GM19467 (cell line): ENCODE data around the gene HIBADH.
"Not testable (repeated sequence)": the region's sequence is repeated elsewhere in the genome, so short reads cannot be mapped to it uniquely, and the experiment has no call there.

Experiments
- ATAC-seq: cut with Tn5 transposase; IDR thresholded peaks from one replicate; pipeline ENCODE4 v1.9.1; 2021; ENCODE audit warnings: mild to moderate bottlenecking, moderate library complexity; ENCODE audit not compliant: unreplicated experiment

Gene HIBADH

DNA sequence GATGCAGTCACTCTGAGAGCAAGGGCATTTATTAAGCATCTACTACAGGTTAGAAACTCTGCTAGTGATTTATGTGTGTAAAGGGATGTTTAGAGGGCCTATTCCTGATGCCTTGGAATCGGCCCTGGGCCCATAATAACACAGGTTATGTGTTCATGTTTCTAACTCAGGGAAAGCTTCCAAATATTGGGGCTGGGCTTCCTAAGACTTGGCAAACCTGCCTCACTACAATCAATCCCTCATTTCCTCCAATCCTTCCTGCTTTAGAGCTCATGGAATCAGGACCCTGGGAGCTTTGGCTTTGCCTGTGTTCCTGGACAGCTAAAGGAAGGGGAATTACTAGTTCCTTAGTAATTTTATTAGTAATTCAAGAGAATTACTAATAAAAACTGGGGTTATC lies 148.8 kb downstream of the HIBADH start:
- ATAC-seq, result no peak

DNA sequence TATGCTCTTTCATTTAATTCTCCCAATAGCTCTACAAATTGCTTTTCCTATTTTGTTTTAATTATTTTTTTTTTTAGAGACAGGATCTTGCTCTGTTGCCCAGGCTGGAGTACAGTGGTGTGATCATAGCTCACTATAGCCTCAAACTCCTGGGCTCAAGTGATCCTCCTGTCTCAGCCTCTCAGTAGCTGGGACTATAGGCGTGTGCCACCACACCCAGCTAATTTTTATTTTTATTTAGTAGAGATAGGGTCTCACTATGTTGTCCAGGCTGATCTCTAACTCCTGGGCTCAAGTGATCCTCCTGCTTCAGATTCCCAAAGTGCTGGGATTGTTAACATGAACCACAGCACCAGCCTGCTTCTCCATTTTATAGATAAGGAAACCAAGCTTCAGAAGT lies 151.3 kb downstream of the HIBADH start:
- ATAC-seq, result not testable (repeated sequence)

GRCh38 chr7:27510541-27510940 lies 152.1 kb downstream of the HIBADH start:
- no peak for ATAC-seq

DNA sequence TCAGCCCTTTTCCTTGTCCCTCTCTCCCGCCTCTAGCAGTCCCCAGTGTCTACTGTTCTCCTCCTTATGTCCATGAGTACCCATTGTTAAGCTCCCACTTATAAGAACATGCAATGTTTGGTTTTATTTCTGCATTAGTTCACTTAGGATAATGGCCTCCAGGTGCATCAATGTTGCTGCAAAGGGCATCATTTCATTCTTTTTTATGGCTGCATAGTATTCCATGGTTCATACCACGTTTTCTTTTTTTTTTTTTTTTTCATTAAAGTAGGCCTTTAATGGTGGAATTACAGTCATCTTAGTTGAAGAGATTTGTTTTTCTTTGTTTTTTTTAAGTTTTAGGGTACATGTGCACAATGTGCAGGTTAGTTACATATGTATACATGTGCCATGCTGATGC lies 160.8 kb downstream of the HIBADH start:
- not testable (repeated sequence) for ATAC-seq

DNA sequence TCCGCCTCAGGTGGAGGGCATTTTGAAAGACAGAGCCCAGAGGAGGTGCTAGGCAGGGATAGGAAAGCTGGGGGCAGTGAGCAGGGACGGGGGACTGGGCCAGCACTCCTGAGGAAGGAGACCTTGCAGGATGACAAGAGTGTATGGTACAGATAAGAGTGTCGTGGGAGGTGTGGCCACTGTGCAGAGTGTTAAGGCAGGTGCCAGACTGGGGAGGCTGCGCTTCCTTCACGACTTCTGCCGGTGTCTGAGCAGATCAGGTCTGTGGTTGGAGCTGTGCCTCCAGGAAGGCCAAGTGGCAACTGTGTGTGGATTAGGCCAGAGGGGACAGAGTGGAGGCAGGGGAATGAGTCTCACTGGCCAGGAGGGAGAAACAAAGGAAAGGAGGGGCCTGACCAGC lies 161.7 kb downstream of the HIBADH start:
- ATAC-seq, result no peak

- no peak for ATAC-seq
Observed at GRCh38 chr7:27492224-27492623, 170.5 kb downstream of the HIBADH start.

DNA sequence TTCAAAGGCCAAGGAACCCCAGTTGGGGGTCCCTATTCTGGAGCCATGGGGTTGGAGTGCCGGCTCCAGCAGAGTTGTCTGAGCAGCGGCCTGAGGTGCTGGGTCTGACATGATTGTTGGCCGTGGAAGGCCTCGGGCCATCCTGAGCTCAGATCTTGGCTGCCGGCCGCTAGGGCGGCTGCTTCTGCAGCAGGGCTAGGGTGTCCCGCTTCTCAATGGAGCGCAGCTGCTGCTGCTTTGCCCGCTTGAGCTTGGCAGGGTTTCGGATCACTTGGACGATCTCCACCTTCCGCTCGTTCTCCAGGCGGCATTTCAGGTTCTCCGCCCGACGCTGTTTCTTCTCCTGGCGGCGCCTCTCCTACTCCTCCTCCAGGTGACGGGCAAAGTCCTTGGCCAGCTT lies 171.1 kb downstream of the HIBADH start:
- no peak for ATAC-seq

GRCh38 chr7:27487509-27487908 lies 175.2 kb downstream of the HIBADH start:
- ATAC-seq, result no peak

DNA sequence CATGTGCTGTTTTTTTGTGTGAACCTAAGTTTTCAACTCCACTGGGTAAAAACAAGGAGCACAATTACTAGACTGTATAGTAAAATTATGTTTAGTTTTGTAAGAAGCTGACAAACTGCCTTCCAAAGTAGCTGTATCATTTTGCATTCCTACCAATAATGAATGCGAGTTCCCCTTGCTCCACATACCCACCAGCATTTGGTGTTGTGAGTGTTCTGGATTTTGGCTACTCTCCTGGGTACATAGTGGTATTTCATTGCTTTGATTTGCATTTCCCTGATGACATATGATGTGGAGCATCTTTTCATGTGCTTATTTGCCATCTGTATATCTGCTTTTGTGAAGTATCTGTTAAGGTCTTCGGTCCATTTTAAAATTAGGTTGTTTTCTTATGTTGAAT lies 178.2 kb downstream of the HIBADH start:
- ATAC-seq, result no peak

- no peak for ATAC-seq
Observed at GRCh38 chr7:27482219-27482618, 180.5 kb downstream of the HIBADH start.

- ATAC-seq, result no peak
Observed at GRCh38 chr7:27478556-27478955, 184.1 kb downstream of the HIBADH start.

GRCh38 chr7:27478084-27478483 lies 184.6 kb downstream of the HIBADH start:
- ATAC-seq, result no peak

GRCh38 chr7:27476493-27476892 lies 186.2 kb downstream of the HIBADH start:
- no peak for ATAC-seq
